GM13976 (cell line): ENCODE measurements around the gene RECK.
"Not testable (repeated sequence)": the region's sequence is repeated elsewhere in the genome, so short reads cannot be mapped to it uniquely, and the experiment has no call there.

Source experiments
- DNase-seq: peaks from one replicate; pipeline ENCODE4 v3.0.0; 2012; ENCODE audit warnings: low spot score
- CTCF ChIP-seq: IDR thresholded peaks from 2 replicates; pipeline ENCODE4 v1.5.1; 2012; ENCODE audit warnings: borderline replicate concordance, mild to moderate bottlenecking; ENCODE audit not compliant: insufficient read depth; ENCODE audit errors: extremely low read depth, missing control alignments, control extremely low read depth
- in situ Hi-C: fragments of 300-500 bp; cut with MboI; formaldehyde crosslinking; loops from one replicate; pipeline ENCODE4 v1.12.0; 2022; ENCODE audit warnings: low sequenced_read_pairs, mixed read lengths, inconsistent platforms; ENCODE audit not compliant: unreplicated experiment

Gene RECK

DNA sequence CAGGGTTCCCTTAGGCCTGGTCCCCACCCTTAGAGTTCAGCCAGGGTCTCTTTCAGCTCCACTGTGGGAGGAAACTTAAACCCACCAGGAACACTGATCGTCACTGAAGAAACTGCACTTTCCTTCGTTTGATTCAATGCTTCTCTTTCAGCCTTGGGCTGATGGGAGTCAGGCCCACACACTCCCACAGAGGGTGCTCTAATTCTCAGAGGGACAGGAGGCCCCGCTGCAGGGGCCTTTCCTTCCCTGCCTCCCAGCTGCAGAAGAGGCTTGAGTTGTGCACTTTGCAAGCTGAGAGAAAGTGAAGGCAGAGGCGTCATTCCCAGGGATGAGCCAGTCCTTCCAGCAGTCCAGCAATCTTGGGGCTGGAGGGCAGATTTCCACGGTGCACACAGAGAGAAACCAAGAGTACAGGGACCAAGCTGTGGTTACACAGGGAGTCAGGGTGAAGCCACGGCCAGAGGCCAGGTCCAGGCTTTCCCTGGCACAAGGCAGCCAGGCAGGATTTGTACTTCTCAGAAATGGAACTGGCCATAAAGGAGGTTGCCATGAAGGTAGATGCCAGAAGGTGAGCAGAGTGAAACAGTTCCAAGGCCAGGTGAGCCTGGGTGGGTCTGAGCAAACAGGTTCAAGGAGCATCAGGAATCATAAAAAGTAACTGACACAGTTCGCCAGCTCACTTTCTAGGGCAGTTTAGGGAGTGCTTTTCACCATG is 89.5 kb downstream of the RECK start:
- in situ Hi-C loops: no loop called here
- DNase-seq: no peak
- TF ChIP-seq CTCF: no peak

GRCh38 chr9:36127652-36128244 is 91.0 kb downstream of the RECK start:
- TF ChIP-seq CTCF: no peak
- DNase-seq: no peak
- in situ Hi-C loops: no loop called here

- in situ Hi-C loops: no loop called here
These were observed 91.6 kb downstream of the RECK start for GRCh38 chr9:36128349-36128748.

GRCh38 chr9:36129139-36129538 is 92.4 kb downstream of the RECK start:
- in situ Hi-C loops: no loop called here

More at GRCh38 chr9:36128349-36128748, 91.6 kb downstream of the RECK start:
- no peak for TF ChIP-seq CTCF
- no peak for DNase-seq

DNA sequence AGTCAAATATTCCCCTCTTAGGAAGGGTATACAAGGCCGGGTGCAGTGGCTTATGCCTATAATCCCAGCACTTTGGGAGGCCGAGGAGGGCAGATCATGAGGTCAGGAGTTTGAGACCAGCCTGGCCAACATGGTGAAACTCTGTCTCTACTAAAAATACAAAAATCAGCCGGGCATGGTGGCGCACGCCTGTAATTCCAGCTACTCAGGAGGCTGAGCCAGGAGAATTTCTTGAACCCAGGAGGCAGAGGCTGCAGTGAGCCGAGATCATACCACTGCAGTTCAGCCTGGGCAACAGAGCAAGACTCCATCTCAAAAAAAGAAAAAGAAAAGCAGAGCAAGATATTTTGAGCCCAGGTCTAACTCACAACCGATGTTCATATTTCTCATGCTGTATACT is 95.0 kb downstream of the RECK start:
- DNase-seq, in situ Hi-C loops: not testable (repeated sequence)

More at GRCh38 chr9:36129139-36129538, 92.4 kb downstream of the RECK start:
- TF ChIP-seq CTCF: no peak
- DNase-seq: no peak

GRCh38 chr9:36132086-36132485 is 95.4 kb downstream of the RECK start:
- no peak for TF ChIP-seq CTCF
- in situ Hi-C loops: no loop called here
- DNase-seq: no peak

- TF ChIP-seq CTCF: no peak
- no peak for DNase-seq
- in situ Hi-C loops: no loop called here
These were observed 98.2 kb downstream of the RECK start for GRCh38 chr9:36134761-36135505.
